Suppressor macrophage treated with lipopolysaccharide for 1 hour (primary cell): Measurements from ENCODE around the gene XPO5.
"Not testable (repeated sequence)": the region's sequence is repeated elsewhere in the genome, so short reads cannot be mapped to it uniquely, and the experiment has no call there.

Experiments
- DNase-seq, 3 donors: peaks; one replicate each; pipeline ENCODE4 v3.0.0-alpha.2; 2020 to 2022

The XPO5 gene

DNA sequence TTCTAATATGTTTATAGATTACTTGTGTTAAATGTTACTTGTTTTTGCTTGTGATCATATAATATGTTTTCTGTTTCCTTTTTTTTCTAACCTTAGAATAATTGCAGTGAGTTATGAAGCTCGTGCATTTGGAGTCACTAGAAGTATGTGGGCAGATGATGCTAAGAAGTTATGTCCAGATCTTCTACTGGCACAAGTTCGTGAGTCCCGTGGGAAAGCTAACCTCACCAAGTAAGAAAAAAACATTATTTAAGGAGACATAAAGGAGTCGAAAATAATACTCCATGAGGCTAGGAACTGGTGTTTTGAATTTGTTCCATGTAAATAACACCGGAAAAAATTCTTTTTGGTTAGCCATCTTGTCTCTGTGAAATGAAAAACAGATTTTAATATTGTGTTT lies 7.1 kb upstream of the XPO5 start:
- DNase-seq = no peak

DNA sequence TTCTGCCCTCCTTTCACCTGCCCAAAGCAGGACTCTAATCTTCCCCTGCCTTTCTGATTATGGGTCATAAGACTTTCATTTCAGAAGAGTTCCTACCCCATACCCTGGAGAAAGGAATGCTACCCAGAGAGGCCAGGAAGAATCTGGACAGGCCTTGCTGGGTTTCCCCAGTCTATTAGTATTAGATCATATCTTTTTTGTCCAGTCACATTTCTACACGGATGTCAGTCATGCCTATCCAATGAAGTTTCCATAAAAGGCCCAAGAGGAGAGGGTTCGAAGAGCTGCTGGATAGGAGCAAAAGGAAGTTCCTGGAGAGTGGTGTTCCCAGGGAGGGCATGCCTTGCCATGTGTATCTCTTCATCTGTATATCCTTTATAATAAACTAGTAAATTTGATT lies 3.3 kb upstream of the XPO5 start:
- no peak for DNase-seq

- peak in 1 of 3 donors; percentile 7 for DNase-seq
Measured at GRCh38 chr6:43578748-43579147, 2.9 kb upstream of the XPO5 start.

- peak; percentile 65 to 87 (median 69) for DNase-seq
Measured at GRCh38 chr6:43575105-43575771, 600 bp downstream of the XPO5 start.

- no peak for DNase-seq
Measured at GRCh38 chr6:43572015-43572414, 3.8 kb downstream of the XPO5 start.

DNA sequence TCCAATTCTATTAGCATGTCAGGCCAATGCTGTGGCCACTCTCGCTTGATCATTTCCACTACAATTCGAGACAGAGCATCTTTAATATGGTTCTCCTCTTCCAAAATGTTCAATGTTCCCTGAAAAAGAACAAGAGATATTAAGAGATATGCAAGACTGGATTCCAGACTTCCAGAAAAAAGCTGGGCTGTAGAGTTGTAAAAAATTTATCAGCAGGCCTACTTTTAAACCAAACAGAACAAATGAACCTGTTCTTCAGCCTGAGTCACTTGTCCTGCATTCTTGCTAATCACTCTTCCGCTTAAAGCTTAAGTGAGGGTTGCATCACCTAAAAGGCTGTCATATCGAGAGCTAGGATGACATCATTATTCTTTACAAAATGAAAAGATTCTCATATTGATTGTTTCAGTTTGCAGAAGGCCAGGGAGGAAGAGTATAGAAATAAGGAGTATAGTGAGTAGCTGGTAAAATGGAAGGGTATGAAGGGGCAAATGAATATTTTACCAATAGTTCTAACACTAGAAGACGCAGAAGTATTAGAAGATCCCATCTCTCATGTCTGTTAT lies 4.9 kb downstream of the XPO5 start:
- DNase-seq = peak in 2 of 3 donors; percentile 22 to 43

GRCh38 chr6:43559328-43559727 lies 16.5 kb downstream of the XPO5 start:
- DNase-seq = no peak

GRCh38 chr6:43557620-43558019 lies 18.2 kb downstream of the XPO5 start:
- not testable (repeated sequence) for DNase-seq

DNA sequence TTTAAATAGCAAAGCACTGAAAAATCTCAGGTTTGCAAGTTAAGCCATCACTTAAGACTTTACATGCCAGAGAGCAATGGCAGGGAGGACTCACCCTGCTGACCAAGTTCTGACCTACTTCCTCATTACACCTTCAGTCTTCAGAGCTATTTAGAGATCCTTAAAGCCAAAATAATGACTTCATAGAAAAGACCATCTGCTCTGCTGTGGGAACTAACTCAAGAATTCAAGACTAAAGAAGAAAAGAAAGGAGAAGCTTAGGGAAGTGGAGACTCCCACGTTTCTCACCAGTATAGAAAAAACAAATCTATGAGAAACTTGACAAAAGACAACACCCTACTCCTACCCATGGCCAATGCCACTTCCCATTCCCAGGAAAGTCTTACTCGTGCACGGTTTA lies 28.6 kb downstream of the XPO5 start:
- peak; percentile 6 to 45 (median 42) for DNase-seq

- DNase-seq = no peak
Measured at GRCh38 chr6:43544461-43544860, 31.4 kb downstream of the XPO5 start.

DNA sequence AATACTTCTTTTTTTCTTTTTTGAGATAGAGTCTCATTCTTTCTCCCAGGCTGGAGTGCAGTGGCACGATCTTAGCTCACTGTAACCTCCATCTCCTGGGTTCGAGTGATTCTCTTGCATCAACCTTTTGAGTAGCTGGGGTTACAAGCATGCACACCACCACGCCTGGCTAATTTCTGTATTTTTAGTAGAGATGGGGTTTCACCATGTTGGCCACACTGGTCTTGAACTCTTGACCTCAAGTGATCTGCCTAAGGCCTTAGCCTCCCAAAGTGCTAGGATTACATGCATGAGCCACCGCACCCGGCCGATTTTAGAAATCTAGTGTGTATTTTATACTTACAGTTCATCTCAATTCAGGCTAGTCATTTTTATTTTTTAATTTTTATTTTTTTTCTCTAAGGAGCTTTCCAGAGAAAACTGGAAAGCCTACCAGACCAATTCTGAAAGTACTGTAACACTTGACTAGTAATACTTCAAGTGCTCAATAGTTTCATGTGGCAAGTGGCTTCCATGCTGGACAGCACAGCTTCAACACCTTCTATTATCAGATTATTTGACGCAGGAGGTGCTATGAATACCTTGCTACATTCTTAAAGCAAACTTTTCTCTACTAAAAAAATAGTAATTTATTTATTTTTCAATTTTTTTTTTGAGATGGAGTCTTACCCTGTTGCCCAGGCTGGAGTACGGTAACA lies 33.9 kb downstream of the XPO5 start:
- DNase-seq = no peak

DNA sequence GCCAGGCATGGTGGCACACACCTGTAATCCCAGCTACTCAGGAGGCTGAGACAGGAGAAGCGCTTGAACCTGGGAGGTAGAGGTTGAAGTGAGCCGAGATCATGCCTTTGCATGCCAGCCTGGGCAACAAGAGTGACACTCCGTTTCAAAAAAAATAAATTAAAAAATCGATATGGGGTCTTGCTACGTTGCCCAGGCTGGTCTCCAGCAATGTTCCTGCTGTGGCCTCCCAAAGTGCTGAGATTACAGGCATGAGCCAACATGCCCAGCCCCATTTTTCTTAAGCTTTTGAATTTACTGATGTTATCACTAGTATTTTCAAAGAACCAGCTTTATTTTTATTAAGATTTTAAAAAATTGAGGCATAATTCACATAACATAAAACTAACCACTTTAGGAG lies 35.3 kb downstream of the XPO5 start:
- DNase-seq = no peak

DNA sequence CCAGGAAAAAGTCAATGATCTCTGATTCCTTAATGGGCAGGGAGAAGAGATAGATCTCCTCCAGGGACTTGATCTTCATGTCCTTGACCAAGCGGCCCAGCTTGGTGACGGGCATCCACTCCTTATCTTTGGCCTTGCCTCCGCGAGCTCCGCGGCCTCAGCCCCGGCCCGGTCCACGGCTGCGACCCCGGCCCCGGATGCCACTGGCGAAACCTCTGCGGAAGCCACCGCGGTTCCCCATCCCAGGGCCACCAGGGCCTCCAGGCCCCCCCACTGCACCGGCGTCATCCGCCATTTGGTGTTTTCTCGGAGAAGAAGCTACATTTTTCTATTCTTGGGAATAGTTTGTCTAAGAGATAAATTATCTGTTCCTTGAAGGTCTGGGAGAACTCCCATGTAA lies 36.4 kb downstream of the XPO5 start:
- not testable (repeated sequence) for DNase-seq

DNA sequence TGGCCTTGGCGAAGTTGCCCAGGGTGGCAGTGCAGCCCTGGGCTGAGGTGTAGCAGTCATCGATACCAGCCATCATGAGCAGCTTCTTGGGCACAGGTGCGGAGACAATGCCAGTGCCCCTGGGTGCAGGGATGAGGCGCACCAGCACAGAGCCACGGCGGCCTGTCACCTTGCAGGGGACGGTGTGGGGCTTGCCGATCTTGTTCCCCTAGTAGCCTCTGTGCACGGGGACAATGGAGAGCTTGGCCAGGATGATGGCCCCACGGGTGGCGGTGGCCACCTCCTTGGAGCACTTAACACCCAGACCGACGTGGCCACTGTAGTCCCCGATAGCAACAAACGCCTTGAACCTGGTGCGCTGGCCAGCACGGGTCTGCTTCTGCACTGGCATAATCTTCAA lies 36.9 kb downstream of the XPO5 start:
- not testable (repeated sequence) for DNase-seq

GRCh38 chr6:43532201-43532600 lies 43.6 kb downstream of the XPO5 start:
- DNase-seq = no peak

DNA sequence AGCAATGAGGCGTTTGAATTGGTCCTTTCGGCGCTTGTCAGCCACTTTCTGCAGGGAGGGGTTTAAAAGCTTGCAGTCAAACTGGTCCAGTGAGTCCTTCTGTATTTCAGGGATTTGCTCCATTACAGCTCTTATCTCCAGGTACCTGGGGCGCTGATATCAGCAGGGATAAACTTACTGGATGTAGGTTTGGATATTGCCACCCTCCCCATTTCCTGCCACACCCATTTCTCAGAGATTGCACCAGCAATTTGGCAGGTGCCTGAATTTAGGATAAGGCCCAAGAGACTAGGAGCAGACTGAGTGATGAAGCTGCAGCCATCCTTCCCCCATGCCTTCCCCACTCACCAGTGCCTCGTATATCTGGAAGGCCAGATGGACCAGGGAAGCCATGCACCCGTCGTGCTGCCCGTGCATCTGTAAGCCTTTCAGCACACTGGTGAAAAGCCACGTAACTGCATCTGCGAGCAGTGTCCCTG lies 51.3 kb downstream of the XPO5 start:
- DNase-seq = no peak

- DNase-seq = no peak
Measured at GRCh38 chr6:43523284-43523683, 52.6 kb downstream of the XPO5 start.

- DNase-seq = no peak
Measured at GRCh38 chr6:43522547-43523261, 53.1 kb downstream of the XPO5 start.

DNA sequence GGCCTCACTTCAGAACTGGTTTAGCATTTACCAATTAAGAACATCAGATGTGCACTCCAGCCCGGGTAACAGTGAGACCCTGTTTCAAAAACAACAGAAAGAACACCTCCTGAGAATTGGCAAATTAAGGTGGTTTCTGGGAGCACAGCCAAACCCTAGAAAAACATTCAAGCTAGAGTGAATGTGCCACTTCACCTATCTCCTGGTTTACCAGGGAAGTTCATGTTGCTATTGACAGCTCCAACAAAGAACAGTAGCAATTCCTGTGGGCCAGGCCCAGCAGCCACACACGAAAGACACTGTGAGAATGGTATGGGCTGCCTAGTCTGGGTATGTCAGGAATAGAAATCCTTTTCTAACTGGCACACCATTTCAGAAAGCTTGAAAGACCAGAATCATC lies 54.0 kb downstream of the XPO5 start:
- DNase-seq = no peak

DNA sequence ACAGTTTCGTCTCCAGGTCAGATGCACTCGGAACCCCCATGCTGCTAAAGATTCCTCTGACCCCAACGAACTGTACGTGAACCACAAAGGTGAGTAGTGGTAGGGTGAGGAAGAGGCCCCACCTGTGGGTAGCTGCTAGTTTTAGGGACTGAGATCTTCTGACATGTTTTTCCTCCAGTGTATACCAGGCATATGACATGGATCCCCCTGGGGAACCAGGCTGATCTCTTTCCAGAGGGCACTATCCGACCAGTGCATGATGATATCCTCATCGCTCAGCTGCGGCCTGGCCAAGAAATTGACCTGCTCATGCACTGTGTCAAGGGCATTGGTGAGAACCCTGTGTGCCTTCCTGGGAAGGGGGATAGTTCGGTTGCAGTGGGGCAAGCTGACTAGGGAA lies 55.7 kb downstream of the XPO5 start:
- no peak for DNase-seq

DNA sequence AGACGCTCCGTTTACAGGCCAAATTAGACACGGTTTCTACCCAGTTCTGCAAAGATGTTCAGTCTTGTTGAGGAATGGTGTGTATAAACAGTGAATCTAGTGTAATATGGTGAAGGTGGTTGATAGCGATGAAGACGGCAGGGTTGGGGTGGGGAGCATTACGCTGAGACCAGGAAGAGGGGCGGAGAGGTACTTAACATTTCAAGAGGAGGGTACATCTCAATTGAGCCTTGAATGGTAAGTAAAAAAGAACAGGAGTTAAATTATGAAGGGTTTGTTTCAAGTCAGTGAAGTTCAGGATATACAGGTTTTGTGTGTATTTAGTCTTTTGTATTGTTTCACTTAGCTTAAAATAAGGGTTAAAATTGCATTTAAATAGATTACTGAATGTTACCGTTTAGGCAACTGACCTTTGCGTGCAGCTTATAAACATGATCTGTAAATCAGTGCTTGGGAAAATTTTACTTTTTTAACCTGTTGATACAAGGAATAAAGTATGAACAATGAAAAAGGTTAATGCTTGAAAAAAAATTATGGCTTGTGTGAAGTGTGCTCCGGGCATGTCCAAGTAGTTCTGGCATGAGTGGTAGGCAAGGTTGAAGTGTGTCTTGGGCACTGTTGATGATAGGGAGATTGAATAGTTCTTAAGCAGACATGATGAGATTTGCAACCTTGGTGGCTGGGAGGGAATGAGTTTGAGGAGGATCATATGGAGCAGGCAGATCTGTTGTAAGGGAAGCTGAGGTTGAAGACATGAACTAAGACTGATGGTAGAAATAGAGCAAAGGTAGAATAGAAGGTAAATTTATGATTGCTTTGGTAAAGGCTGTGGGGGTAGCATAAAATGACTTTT lies 58.1 kb downstream of the XPO5 start:
- no peak for DNase-seq

DNA sequence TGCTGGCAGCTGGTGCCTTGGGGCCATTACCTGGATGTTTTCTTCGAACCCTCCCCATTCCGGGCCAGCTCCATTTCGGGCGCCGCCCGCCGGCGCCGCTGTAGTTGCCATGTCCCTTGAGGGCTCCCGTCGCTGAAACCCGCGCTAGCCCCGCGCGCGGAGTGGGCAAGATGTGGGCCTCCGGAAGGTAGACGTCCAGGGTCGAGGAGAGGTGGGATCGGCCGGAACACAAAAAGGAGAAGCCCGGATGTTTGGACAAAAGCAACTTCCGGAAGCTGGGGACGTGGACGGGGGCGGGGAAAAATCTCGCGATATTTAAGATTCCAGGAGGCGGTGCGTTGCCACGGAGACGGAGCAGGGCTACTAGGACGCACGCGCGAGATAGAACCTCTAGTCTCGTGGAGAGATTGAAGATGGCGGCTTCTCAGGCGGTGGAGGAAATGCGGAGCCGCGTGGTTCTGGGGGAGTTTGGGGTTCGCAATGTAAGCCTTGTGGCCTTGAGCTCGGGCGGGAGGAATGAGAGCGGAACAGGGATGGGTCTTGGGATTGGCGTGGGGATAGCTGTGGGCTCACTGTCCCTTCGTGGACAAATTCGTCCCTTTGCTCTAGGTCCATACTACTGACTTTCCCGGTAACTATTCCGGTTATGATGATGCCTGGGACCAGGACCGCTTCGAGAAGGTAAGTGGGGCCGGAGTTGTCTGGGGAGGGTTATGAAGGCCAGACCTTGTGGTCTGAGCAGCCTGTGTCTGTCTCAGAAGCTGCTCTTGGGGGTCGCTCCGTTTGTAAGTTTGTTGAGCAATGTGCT lies 58.9 kb downstream of the XPO5 start, which contains the start of the genes POLR1C and YIPF3:
POLR1C (plus strand) TSS at position 393 of the 808 bp plus-strand sequence; CDS start at position 414, 21 bp downstream.
YIPF3 (minus strand) TSS at position 230 of the 808 bp plus-strand sequence; CDS start at position 111, 119 bp downstream.
- peak; percentile 98 to 100 (median 99) for DNase-seq
